HG02981 (cell line): ENCODE measurements around the gene ILDR2.
A peak's percentile ranks its signal among the peaks of the same experiment; 100 is the strongest.

ENCODE experiments used
- ATAC-seq: cut with Tn5 transposase; IDR thresholded peaks from one replicate; pipeline ENCODE4 v1.9.1; 2021; ENCODE audit warnings: mild to moderate bottlenecking, moderate library complexity; ENCODE audit not compliant: unreplicated experiment

Gene ILDR2, protein sequence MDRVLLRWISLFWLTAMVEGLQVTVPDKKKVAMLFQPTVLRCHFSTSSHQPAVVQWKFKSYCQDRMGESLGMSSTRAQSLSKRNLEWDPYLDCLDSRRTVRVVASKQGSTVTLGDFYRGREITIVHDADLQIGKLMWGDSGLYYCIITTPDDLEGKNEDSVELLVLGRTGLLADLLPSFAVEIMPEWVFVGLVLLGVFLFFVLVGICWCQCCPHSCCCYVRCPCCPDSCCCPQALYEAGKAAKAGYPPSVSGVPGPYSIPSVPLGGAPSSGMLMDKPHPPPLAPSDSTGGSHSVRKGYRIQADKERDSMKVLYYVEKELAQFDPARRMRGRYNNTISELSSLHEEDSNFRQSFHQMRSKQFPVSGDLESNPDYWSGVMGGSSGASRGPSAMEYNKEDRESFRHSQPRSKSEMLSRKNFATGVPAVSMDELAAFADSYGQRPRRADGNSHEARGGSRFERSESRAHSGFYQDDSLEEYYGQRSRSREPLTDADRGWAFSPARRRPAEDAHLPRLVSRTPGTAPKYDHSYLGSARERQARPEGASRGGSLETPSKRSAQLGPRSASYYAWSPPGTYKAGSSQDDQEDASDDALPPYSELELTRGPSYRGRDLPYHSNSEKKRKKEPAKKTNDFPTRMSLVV

DNA sequence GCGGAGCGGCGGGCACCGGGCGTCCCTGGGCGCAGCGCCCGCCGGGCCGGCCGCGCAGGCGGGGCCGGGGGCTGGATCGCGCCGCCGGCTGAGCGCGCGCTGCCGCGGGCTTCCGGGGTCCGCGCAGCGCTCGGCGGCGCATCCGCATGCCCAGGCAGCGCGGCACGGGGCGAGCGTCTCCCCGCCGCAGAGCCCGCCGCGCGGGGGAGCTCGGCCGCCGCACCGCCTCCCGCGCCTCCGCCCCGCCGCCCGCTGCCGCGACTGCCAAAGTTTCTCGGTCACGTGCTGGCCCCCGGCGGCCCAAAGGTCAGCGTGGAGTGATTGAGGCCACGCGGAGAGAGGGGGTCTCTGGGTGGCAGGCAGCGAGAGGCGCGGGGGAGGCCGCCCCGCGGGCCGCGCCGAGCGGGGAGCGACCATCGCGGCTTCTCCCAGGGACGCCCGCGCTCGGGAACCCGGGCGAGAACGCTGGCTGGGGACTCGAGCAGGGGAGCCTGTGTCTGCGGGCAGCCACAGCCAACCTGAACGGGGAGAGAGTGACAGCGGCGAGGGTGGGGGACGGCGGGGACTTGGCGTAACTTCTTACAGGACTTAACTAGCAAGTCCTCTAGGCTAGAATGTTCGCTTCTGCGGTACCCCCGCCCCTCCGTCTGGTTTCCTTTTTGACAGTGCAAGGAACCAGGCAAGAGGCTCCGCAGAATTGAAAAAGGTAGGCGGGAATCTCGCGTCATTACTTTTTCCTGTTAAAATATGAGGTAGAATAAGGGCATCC is at the start of gene ILDR2:
TSS of gene ILDR2 (minus strand) at position 180 of the 769 bp plus-strand sequence. CDS start 272 bp downstream, outside the sequence.
- peak; percentile 59 for ATAC-seq

DNA sequence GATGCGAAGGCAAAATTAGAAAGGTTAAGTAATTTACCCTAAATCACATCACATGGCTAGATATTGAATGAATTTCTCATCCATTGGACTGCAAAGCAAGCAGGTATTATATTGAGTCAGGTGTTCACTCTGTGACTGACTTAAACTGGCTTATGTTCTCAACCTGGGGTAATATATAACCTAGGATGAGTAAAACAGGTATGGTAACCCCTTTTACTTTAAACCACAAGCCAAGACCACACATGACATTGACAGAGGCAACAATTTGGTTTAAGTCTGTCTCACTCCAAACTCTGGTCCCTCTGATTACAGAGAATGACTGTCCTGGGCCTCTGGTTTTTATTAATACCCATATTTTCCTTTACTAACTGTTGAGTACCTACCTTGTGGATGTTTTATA is 47.0 kb upstream of the ILDR2 start:
- ATAC-seq = peak; percentile 93

DNA sequence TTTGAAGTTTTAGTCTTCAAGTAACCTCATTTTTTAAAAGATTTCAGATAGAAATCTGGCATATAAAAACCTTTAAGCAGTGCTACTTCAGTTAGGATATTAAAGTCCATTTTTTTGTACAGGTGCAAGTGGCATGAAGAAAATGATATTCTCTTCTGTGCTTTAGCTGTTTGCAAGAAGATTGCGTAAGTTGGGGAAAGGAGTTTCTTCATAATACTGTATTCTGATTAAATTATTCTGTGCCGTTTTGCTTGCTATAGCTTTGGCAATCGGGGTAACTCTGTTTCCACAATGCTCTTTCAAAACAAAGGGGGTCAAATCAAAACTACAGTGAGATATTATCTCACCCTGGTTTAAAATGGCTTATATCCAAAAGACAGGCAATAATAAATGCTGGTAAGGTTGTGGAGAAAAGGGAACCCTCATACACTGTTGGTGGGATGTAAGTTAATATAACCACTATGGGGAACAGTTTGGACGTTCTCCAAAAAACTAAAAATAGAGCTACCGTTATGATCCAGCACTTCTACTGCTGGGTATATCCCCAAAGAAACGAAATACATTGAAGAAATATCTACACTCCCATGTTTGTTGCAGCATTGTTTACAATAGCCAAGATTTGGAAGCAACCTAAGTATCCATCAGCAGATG is 40.9 kb upstream of the ILDR2 start:
- ATAC-seq = no peak

DNA sequence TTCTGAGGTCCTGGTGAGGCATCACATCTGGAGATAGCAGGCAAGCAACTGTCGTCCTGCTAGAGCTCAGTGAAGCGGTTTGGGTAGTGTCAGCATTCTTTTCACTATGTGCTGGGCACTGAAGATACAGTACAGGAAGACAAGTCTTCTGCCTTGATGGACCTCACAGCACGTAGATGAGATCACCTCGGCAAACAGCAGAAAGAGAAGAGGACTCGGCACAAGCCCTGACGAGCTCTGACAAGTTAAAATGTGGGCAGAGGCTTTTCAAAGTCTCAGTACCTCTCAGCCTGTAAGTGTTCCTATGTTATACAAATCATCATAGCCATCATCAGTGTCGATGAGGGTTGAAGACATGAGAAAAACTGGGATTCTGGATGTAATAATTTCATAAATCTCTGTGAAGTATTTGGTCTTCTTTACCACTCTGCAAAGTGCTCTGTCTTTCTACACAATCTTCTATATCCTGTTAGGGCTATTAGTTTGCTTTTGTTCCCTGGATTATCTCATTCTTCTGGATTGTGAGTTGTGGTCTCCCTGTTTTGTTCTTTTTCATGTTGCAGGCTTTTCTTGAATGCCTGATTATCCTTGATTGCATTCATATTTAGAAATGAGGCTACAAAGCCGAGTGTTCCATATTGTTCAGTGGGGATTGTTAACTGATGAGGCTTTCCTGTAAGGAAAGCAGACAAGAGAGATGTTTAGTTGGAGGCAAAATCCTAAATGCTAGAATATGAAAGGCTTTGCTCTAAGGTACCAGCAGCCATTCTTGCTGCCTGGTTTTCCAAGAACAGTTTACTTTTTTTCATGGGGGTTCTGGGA is 38.0 kb upstream of the ILDR2 start:
- ATAC-seq = no peak

DNA sequence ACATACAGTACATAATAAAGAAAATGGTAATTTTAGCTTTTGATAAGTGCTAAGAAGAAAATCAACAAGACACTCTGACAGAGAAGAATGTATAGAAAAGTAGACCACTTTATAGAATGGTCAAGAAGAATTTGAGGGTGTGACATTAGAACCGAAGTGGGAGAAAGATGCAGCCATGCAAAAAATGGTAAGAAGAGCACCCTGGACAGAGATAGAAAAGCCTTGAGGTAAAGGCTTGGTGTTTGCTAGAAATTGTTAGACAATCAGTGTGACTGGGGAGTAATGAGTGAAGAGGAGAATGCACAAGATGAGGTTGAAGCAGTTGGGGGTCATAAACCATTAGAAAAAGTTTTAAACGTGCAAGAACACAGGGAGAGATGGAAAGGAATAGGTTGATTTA is 37.2 kb upstream of the ILDR2 start:
- no peak for ATAC-seq

DNA sequence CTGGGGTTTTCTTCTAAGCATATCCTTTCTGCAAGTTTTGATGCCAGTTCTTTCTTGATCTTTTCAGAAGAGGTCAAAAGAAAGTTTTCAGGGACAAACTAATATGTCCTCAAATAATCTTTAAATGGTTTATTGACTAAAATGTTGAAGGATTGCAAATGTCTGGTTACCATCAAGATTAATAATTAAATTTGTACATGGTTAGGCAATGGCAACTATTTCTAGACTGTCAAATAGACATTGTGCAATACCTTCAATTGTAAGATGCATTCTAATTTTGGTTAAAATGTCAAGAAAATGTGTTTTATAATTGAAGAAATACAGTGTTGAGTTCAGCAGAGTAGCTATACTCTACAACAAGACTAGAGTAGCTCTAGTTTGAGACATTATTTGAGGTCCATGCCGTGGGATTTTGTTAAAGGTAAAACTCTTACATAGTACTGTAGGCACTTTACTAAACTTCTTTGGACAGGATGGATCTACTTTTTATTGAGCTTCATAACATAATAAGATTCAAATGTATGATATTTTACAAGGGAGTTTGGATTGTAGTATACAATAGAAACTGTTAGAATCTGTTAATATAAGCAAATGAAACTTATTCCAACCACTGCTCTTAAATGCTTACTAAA is 36.3 kb upstream of the ILDR2 start:
- ATAC-seq = no peak

DNA sequence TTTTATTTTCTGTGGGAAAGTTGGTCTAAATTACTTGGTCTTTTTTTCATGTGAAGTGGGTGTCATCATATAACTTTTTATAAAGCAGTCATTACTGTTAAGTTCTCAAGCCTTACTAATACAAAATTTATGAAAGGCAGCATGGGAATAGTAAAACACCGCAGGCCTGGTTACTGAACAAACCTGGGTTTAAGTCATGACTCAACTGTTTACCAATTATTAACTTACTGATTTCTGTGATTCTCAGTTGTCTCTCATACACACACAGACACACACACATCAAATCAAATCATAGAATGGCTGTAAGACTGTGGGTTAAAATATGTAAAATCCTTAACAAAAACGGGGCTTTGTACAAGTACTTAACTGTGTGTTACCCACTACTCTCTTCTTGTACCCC is 28.4 kb upstream of the ILDR2 start:
- no peak for ATAC-seq

DNA sequence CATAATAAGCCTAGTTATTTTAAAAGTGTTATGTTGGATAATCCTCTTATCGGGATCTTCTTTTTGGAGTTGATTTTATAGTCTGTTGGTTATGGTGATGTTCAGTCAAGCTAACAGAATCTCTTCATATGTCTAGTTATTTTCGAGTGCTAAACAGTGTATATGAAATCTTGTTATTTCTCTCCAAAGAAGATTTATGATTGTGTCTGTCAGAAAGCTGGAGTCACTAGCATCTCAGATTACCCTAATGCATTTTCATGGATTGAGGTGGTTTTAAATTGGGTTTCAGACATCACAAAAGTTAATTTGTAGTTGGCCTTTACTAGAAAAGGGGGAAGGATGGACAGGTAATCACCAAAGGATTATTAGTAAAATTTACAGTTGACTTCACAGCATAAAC is 27.0 kb upstream of the ILDR2 start:
- ATAC-seq = no peak

DNA sequence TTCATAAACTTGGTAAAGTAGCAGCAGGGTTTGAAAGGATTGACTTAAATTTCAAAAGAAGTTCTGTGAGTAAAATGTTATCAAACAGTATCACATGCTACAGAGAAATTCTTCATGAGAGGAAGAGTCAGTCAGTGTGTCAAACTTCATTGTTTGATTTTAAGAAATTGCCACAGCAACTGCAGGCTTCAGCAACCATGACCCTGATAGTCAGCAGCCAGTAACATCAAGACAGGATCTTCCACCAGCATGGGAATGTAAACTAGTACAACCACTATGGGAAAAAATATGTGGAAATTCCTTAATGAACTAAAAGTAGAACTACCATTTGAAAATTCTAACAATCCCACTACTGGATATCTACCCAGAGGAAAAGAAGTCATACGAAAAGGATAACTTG is 25.2 kb upstream of the ILDR2 start:
- ATAC-seq = no peak

DNA sequence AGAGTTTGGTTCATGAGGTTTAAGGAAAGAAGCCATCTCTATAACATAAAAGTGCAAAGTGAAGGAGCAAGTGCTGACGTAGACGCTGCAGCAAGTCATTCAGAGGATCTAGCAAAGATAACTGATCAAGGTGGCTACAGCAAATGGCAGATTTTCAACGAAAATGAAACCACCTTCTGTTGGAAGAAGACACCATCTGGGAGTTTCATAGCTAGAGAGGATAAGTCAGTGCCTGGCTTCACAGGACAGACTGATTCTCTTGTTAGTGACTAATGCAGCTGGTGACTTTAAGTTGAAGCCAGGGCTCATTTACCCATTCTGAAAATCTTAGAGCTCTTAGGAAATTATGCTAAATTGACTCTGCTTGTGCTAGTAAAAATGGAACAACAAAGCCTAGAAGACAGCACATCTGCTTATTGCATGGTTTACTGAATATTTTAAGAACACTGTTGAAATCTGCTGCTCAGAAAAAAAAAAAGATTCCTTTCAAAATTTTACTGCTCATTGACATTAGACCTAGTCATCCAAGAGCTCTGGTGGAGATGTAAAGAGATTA is 24.2 kb upstream of the ILDR2 start:
- ATAC-seq = no peak

DNA sequence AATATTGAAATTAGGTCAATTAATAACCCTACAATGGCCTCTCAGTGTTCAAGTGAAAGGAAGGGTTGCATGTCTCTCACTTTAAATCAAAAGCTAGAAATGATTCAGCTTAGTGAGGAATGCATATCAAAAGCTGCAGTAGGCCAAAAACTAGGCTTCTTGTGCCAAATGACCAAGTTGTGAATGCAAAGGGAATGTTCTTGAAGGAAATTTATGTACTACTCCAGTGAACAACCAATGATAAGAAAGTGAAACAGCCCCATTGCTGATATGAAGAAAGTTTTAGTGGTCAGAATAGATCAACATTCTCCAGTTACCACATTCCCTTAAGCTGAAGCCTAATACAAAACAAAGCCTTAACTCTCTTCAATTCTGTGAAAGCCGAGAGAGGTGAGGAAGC is 23.7 kb upstream of the ILDR2 start:
- no peak for ATAC-seq

DNA sequence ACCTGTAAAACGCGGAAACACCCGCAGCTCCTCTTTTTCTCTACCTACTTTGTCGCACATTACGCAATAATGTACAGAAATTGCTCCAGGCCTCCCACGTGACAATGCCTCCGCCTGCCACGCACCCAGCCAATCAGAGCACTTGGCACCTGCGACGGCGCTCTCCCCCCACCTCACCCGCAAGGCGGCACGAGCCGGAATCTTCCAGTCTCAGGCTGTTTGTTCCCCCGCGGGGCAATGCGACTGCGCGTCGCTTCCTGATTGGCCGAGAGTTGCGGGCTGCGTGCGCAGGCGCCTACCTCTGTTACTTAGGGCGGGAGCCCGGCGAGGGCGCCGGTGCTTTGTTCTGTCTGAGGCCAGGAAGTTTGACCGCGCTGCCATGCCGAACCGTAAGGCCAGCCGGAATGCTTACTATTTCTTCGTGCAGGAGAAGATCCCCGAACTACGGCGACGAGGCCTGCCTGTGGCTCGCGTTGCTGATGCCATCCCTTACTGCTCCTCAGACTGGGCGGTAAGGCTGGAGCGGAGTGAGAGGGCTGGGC is 13.7 kb upstream of the ILDR2 start, which contains the start of gene MAEL:
TSS of gene MAEL (plus strand) at position 307 of the 542 bp plus-strand sequence. CDS start at position 380, 73 bp downstream.
- no peak for ATAC-seq

DNA sequence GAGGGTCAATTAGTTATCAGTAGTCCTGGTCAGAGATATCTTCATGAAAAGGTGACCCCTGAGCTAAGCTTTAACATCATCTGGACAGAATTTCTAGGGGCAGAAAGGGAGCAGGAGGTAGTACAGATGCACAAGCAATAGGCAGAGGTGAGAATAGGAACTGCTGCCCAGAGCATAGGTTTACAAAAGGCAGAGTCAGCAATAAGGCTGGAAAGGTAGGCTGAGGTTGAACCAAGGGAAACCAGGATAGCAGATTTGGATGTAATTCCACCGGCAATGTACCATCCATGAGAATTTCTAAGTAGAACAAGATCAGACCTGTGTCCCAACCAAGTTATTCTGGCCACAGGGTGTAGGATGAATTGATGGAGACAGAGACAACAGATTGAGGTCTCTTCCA is 6.2 kb upstream of the ILDR2 start:
- ATAC-seq = no peak

DNA sequence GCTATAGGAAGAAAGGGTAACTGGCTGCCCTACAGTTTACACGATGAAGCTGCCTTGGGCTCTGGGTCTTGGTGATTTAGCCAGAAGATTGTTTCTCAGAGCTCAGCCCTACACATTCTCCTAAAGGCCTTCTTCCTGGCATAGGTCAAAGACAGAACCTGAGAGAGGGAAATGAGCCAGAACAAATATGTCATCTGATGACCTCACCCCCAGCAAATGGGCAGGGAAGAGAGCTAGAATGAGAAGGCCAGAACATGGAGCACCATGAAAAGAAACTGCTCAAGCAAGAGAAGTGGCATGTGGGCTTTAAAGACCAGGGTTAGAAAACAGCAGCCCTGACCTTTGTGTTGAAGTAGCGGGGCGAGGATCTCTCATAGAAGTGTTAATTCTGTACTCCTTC is 5.5 kb upstream of the ILDR2 start:
- ATAC-seq = no peak

DNA sequence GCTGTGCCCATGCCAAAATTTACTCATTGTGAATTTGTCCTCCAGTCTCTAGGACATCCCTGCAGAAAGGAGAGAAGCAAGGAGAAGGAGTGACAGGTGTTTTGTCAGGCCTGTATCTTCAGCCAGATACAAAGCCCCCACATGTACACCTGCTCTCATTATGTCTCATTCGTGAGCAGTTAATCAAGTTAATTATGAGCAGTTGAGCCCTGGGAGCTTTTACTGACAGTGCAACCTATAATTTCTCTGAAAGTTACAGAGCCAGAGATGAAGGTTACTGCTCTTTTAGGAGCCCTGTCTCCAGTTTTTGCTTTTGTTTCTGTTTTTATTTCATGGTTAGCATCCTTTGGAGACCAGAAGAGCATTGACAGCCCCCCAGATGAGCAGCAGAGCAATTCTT is 5.0 kb upstream of the ILDR2 start:
- no peak for ATAC-seq

DNA sequence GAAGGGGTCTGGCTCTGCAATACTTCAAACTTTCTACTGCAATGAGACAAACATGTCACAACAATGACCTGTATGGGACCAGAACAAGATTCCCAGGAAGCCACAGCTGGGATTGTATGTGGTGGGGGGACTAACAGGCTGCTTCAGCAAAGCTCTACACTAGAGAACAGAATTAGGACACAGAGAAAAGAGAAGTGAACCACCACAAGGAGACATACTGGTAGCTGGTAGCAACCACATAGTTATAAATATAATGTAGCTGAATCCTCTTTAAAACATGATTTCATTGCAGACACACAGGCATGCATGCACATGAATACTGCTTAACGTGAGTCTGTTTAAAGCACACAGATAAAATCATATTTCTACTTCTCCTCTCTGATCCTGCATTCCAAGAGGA is 3.5 kb upstream of the ILDR2 start:
- peak; percentile 50 for ATAC-seq

DNA sequence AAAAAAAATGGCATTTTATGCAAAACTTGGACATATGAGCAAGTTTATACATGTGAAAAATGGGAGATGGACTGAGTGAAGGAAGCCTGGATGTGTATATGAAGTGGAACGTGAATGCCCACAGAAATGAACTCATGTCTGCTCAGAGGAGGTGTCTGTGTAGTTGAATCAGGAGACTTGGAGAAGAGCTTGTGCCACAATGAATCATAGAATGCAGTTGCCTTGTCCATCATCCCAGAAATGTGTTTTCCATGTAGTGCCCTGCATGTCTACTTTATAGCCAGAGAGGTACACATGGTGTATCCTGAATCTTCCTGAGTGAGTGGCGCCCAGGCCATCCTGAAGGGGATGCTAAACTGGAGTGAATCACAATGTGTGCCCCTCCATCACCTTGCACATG is 2.6 kb upstream of the ILDR2 start:
- no peak for ATAC-seq

DNA sequence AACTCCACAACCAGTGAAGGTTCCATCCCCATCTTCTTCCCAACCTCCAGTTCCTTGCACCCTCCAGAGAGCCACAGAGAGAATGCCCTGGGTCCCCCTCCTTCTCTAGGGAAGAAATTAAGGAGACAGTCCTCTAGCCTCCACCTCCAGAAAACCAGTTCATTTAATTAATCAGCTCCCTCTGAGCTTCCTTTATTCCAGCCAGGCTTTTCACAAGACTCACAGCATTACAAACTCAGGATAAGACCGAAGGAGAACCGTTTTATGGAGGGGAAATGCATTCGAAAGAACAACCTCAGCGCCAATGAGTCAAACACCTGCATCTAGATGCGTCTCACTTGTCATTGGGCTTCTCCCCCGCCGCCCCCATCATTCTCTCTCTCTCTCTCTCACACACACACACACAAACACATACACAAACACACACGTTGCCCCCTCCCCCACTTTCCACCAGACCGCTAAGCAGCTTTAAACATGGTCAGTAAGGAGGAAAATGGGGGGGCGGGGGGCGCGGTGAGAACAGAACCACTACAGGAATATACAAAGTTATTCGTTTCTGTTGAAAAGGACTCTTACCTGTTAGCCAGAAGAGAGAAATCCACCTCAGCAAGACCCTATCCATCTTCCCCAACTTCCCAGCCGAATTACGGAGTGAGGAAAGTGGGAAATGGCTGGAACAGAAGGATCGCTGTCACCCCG is 544 bp downstream of the ILDR2 start:
- no peak for ATAC-seq

DNA sequence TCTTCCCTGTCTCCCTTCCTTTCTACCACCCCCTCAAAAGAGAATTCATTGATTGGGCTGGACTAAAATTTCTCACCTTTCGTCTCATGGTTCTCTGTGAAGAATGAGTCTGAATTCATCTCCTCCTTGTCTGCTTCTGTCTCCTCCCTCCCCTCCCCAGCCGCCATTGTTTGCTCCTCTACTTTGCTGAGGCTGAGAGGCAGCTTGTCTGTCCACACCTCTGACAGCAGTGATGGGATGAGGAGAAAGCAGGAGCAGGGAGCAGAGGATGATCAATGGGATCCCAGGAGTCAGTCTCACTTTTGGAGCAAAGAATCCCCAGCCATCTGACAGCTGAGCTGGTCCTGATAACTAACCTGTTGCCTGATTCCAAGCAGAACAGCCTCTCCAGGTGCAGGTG is 2.5 kb downstream of the ILDR2 start:
- ATAC-seq = no peak
